Keratinocyte (primary cell): Measurements from ENCODE around the gene EYS. TPM values are rescaled to one million over a fixed set of nuclear protein-coding genes. Genes with fewer than 3 reads are reported as not detected.

Experiments used
- DNase-seq: peaks from one replicate; pipeline ENCODE4 v3.0.0-alpha.2; 2011; ENCODE audit warnings: low read depth, missing footprints, low spot score
- FAIRE-seq: peaks from 2 replicates; lab custom pipeline; 2011; peaks lifted over from hg19 to GRCh38; lab: Jason Lieb, UNC
- H2AFZ ChIP-seq: 2 replicates; pipeline ENCODE4 v1.6.0; 2012; ENCODE audit warnings: low read length, control low read depth, inconsistent platforms; ENCODE audit not compliant: control insufficient read depth
- H3K27ac ChIP-seq: 2 replicates; pipeline ENCODE4 v1.5.1; 2011; ENCODE audit warnings: low read length; ENCODE audit not compliant: control insufficient read depth, insufficient read depth
- H3K27me3 ChIP-seq: 3 replicates; pipeline ENCODE4 v1.6.0; 2011; ENCODE audit warnings: low read length; ENCODE audit not compliant: control insufficient read depth, insufficient read depth; ENCODE audit errors: extremely low read depth
- H3K36me3 ChIP-seq, 2 experiments: 2 replicates in 1 of 2; 3 replicates in 1 of 2; pipeline ENCODE4 v1.5.1; 2011; ENCODE audit warnings: low read length in 2 of 2, mild to moderate bottlenecking in 1 of 2; ENCODE audit not compliant: control insufficient read depth in 2 of 2, insufficient read depth in 2 of 2; ENCODE audit errors: extremely low read depth in 1 of 2
- H3K4me1 ChIP-seq: 3 replicates; pipeline ENCODE4 v1.5.1; 2011; ENCODE audit warnings: low read length; ENCODE audit not compliant: control insufficient read depth, insufficient read depth; ENCODE audit errors: extremely low read depth
- H3K4me2 ChIP-seq: 3 replicates; pipeline ENCODE4 v1.6.0; 2011; ENCODE audit warnings: low read depth, low read length; ENCODE audit not compliant: control insufficient read depth, insufficient read depth; ENCODE audit errors: extremely low read depth
- H3K4me3 ChIP-seq, 3 experiments: fragments of 200-600 bp in 1 of 3; sonication (generic) in 1 of 3; 2 replicates in 2 of 3; 3 replicates in 1 of 3; pipeline ENCODE4 v1.5.1; 2011 to 2016; ENCODE audit warnings: low read length in 3 of 3, mild to moderate bottlenecking in 3 of 3, control low read depth in 2 of 3, inconsistent platforms in 1 of 3, low read depth in 1 of 3, mixed read lengths in 1 of 3, mixed run types in 1 of 3, moderate library complexity in 1 of 3; ENCODE audit not compliant: control insufficient read depth in 2 of 3, insufficient read depth in 2 of 3; ENCODE audit errors: extremely low read depth in 1 of 3
- H3K79me2 ChIP-seq: 2 replicates; pipeline ENCODE4 v1.6.0; 2012; ENCODE audit warnings: low read length; ENCODE audit not compliant: control insufficient read depth, insufficient read depth
- H3K9ac ChIP-seq: 3 replicates; pipeline ENCODE4 v1.6.0; 2011; ENCODE audit warnings: low read length; ENCODE audit not compliant: control insufficient read depth, insufficient read depth; ENCODE audit errors: extremely low read depth
- H3K9me1 ChIP-seq: 3 replicates; pipeline ENCODE4 v1.6.0; 2011; ENCODE audit warnings: low read length; ENCODE audit not compliant: control insufficient read depth, insufficient read depth; ENCODE audit errors: extremely low read depth
- H3K9me3 ChIP-seq: 2 replicates; pipeline ENCODE4 v1.5.1; 2012; ENCODE audit warnings: low read depth, low read length; ENCODE audit not compliant: control insufficient read depth
- H4K20me1 ChIP-seq: 3 replicates; pipeline ENCODE4 v1.6.0; 2011; ENCODE audit warnings: low read length; ENCODE audit not compliant: control insufficient read depth, insufficient read depth; ENCODE audit errors: extremely low read depth
- CTCF ChIP-seq, 3 experiments: IDR thresholded peaks in 1 of 3; conservative IDR thresholded peaks in 1 of 3; optimal IDR thresholded peaks in 1 of 3; 2 replicates in 2 of 3; 3 replicates in 1 of 3; pipeline versions ENCODE3 to v1.5.1; 2011; ENCODE audit warnings: low read length in 3 of 3, mild to moderate bottlenecking in 3 of 3, moderate library complexity in 2 of 3, control low read depth in 1 of 3, inconsistent platforms in 1 of 3; ENCODE audit not compliant: insufficient read depth in 2 of 3; ENCODE audit errors: extremely low read depth in 1 of 3
- EZH2 ChIP-seq: IDR thresholded peaks from one replicate; pipeline ENCODE4 v1.6.1; 2012; ENCODE audit warnings: inconsistent platforms, mild to moderate bottlenecking, low read length, moderate library complexity
- dilution Hi-C: fragments of 300-500 bp; cut with MboI; formaldehyde crosslinking; loops from one replicate; pipeline ENCODE4 v1.7.0; 2020; ENCODE audit warnings: low sequenced_read_pairs; ENCODE audit not compliant: extremely low pct_ligation_motif_present
- polyA plus RNA-seq, 5 experiments: library from polyadenylated mRNA; depleted of rRNA in 3 of 5; stranded (reverse) in 3 of 5; stranded (forward) in 1 of 5; unstranded in 1 of 5; fragments of >200 nt; gene quantifications; 1 replicate in 1 of 5; 2 replicates in 3 of 5; 3 replicates in 1 of 5; pipeline versions ENCODE4 v1.2.1 to v1.2.3, GENCODE V29; 2011 to 2012; ENCODE audit warnings: missing spikeins in 2 of 5, low read depth in 1 of 5, low replicate concordance in 1 of 5

EYS gene
- polyA plus RNA-seq, 1 donor (not counting 4 experiments of a cell fraction or from before 2014, with no cell fraction given): 0.34 TPM

- H3K36me3 ChIP-seq: no peaks in the 10 kb centered on the region
- peak overlapping the region; percentile 5 for H2AFZ ChIP-seq
- H4K20me1 ChIP-seq: no peaks in the 10 kb centered on the region
- H3K4me1 ChIP-seq: no peaks in the 10 kb centered on the region
- DNase-seq (no peak), FAIRE-seq (no peak)
- no peak for TF ChIP-seq CTCF (optimal IDR thresholded peaks at IDR 0.05 in 1 of 3, IDR thresholded peaks at IDR 0.05 in 1 of 3, conservative IDR thresholded peaks at IDR 0.05 in 1 of 3; ENCODE audit: extremely low read depth in 1 of 3, insufficient read depth in 2 of 3, low read length in 3 of 3)
- TF ChIP-seq EZH2: no peak
- no peaks in the 10 kb centered on the region for H3K9me3 ChIP-seq
- dilution Hi-C loops: no loop called here
- no peak overlapping the region for H3K27ac ChIP-seq
- H3K9me1 ChIP-seq: no peaks in the 10 kb centered on the region
- no peaks in the 10 kb centered on the region for H3K79me2 ChIP-seq
- H3K9ac ChIP-seq: no peak overlapping the region
- no peaks in the 10 kb centered on the region for H3K27me3 ChIP-seq
- no peak overlapping the region for H3K4me2 ChIP-seq
- H3K4me3 ChIP-seq: no peak overlapping the region
Measured at GRCh38 chr6:64175296-64175695, 1531.7 kb downstream of the EYS start.

DNA sequence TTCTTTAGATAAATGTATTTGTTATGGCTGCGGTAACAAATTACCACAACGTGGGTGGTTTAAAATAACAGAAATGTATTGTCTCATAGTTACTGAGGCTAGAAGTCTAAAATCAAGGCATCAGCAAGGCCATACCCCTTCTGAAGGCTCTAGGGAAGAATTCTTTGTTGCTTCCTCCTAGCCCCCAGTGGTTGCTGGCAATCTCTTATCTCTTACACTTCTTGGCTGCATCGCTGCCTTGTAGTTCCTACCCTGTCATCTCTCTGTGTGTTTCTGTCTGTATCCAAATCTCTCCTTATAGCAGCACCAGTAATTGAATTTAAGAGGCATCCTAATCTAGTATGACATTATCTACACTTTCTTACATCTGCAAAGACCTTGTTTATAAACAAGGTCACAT, 1536.7 kb downstream of the EYS start:
- Histone ChIP-seq H3K79me2 (no peaks in the 10 kb centered on the region), H3K4me1 (no peaks in the 10 kb centered on the region)

More for the DNA sequence above, 1536.7 kb downstream of the EYS start:
- no peak for FAIRE-seq
- no peak overlapping the region for H3K27ac ChIP-seq
- no peaks in the 10 kb centered on the region for H3K36me3 ChIP-seq
- no peaks in the 10 kb centered on the region for H3K9me1 ChIP-seq
- no peaks in the 10 kb centered on the region for H3K9me3 ChIP-seq
- no peak overlapping the region for H3K4me3 ChIP-seq
- no peak overlapping the region for H3K9ac ChIP-seq
- TF ChIP-seq EZH2: no peak
- no peak for TF ChIP-seq CTCF (optimal IDR thresholded peaks at IDR 0.05 in 1 of 3, IDR thresholded peaks at IDR 0.05 in 1 of 3, conservative IDR thresholded peaks at IDR 0.05 in 1 of 3; ENCODE audit: extremely low read depth in 1 of 3, insufficient read depth in 2 of 3, low read length in 3 of 3)
- no peak for DNase-seq
- no peaks in the 10 kb centered on the region for H4K20me1 ChIP-seq
- H2AFZ ChIP-seq: no peak overlapping the region
- no peak overlapping the region for H3K4me2 ChIP-seq
- H3K27me3 ChIP-seq: no peaks in the 10 kb centered on the region
- dilution Hi-C loops: no loop called here
